GM10248 (cell line): Measurements from ENCODE around the gene PALLD.

Source experiments
- CTCF ChIA-PET: fragments of 300-600 bp; sonication (Branson Sonifier 250); formaldehyde crosslinking; extraction: SDS; loops from one replicate; lab custom pipeline; 2021; ENCODE audit warnings: antibody characterized with exemption; lab: Yijun Ruan, JAX
- POLR2A ChIA-PET: fragments of 350-650 bp; sonication (Branson Sonifier 250); formaldehyde crosslinking; extraction: SDS; loops from one replicate; lab custom pipeline; 2020; ENCODE audit warnings: antibody characterized with exemption; lab: Yijun Ruan, JAX
- DNase-seq: peaks from one replicate; pipeline ENCODE4 v3.0.0; 2012; ENCODE audit errors: extremely low spot score
- CTCF ChIP-seq: IDR thresholded peaks from 2 replicates; pipeline ENCODE4 v1.5.1; 2012; ENCODE audit warnings: mild to moderate bottlenecking, low read depth; ENCODE audit errors: extremely low read depth, missing control alignments, control extremely low read depth

Gene PALLD

GRCh38 chr4:168613869-168614268, 117.0 kb downstream of the PALLD start:
- no peak for TF ChIP-seq CTCF
- ChIA-PET CTCF (no interaction called here), POLR2A (no interaction called here)
- no peak for DNase-seq

GRCh38 chr4:168614281-168615057, 117.6 kb downstream of the PALLD start:
- DNase-seq: no peak
- ChIA-PET POLR2A (no interaction called here), CTCF (no interaction called here)
- no peak for TF ChIP-seq CTCF

GRCh38 chr4:168615294-168616065, 118.6 kb downstream of the PALLD start:
- ChIA-PET POLR2A (no interaction called here), CTCF (no interaction called here)
- DNase-seq: no peak
- TF ChIP-seq CTCF: no peak

- no peak for TF ChIP-seq CTCF
- ChIA-PET POLR2A (interaction anchor here (0.6 kb wide), 1 partner anchor 55 kb away, joined by 3 read pairs; no protein-coding TSS in a partner anchor), CTCF (interaction anchor here (0.9 to 1.2 kb wide), 4 partner anchors 13 to 122 kb away, joined by 3 read pairs; no protein-coding TSS in a partner anchor)
- no peak for DNase-seq
These were observed 121.9 kb downstream of the PALLD start for GRCh38 chr4:168618577-168619265.

- no peak for TF ChIP-seq CTCF
- POLR2A ChIA-PET: interaction anchor here (0.6 kb wide), 1 partner anchor 54 kb away, joined by 3 read pairs; no protein-coding TSS in a partner anchor
- CTCF ChIA-PET: interaction anchor here (0.9 to 1.2 kb wide), 4 partner anchors 12 to 123 kb away, joined by 3 read pairs; no protein-coding TSS in a partner anchor
- DNase-seq: no peak
These were observed 122.4 kb downstream of the PALLD start for GRCh38 chr4:168619266-168619631.
